CD8-positive, alpha-beta memory T cell (primary cell): ENCODE data around the gene RNGTT. TPM values are rescaled to one million over a fixed set of nuclear protein-coding genes. Genes with fewer than 3 reads are reported as not detected.
"Not testable (repeated sequence)": the region's sequence is repeated elsewhere in the genome, so short reads cannot be mapped to it uniquely, and the experiment has no call there.

Experiments
- CTCF ChIA-PET: fragments of 350-600 bp; sonication (Branson Sonifier 250); formaldehyde crosslinking; loops from one replicate; lab custom pipeline; 2021; ENCODE audit warnings: antibody characterized with exemption; lab: Charles Lee
- POLR2A ChIA-PET: fragments of 350-600 bp; sonication (Branson Sonifier 250); formaldehyde crosslinking; loops from one replicate; lab custom pipeline; 2021; ENCODE audit warnings: antibody characterized with exemption; lab: Charles Lee
- DNase-seq, 5 donors: peaks; one replicate each; pipeline versions ENCODE4 v3.0.0 to v3.0.0-alpha.2; 2020 to 2022; ENCODE audit warnings: mixed read lengths in 1 of 5
- H3K27ac ChIP-seq: one replicate; pipeline ENCODE4 v1.7.0; 2013; ENCODE audit warnings: low read depth, mild to moderate bottlenecking, low read length, moderate library complexity
- H3K27me3 ChIP-seq: 2 replicates; pipeline ENCODE4 v1.7.0; 2013; ENCODE audit warnings: low read length, mild to moderate bottlenecking; ENCODE audit not compliant: insufficient read depth, poor library complexity, severe bottlenecking
- H3K36me3 ChIP-seq: 2 replicates; pipeline ENCODE4 v1.7.0; 2013; ENCODE audit warnings: mild to moderate bottlenecking, low read length, moderate library complexity; ENCODE audit not compliant: insufficient read depth
- H3K4me1 ChIP-seq: 2 replicates; pipeline ENCODE4 v1.7.0; 2013; ENCODE audit warnings: mild to moderate bottlenecking, low read length, moderate library complexity; ENCODE audit not compliant: insufficient read depth
- H3K4me3 ChIP-seq: 2 replicates; pipeline ENCODE4 v1.7.0; 2013; ENCODE audit warnings: mild to moderate bottlenecking, low read length
- H3K9me3 ChIP-seq: 2 replicates; pipeline ENCODE4 v1.7.0; 2013; ENCODE audit warnings: mild to moderate bottlenecking, low read length
- H3K27ac Mint-ChIP-seq, 8 donors: one replicate each; pipeline ENCODE4 v1.8.0; 2020 to 2021; ENCODE audit warnings: mixed read lengths in 8 of 8, mild to moderate bottlenecking in 6 of 8, inconsistent platforms in 3 of 8, moderate library complexity in 3 of 8
- H3K27me3 Mint-ChIP-seq, 2 donors: one replicate each; pipeline ENCODE4 v1.8.0; 2020 to 2021; ENCODE audit warnings: mixed read lengths in 2 of 2, mild to moderate bottlenecking in 1 of 2, moderate library complexity in 1 of 2
- H3K36me3 Mint-ChIP-seq, 3 donors: one replicate each; pipeline ENCODE4 v1.8.0; 2020 to 2021; ENCODE audit warnings: mixed read lengths in 3 of 3, inconsistent platforms in 1 of 3, mild to moderate bottlenecking in 1 of 3
- H3K4me1 Mint-ChIP-seq, 3 donors: one replicate each; pipeline ENCODE4 v1.8.0; 2020 to 2021; ENCODE audit warnings: mixed read lengths in 3 of 3, inconsistent platforms in 1 of 3, mild to moderate bottlenecking in 1 of 3
- H3K4me3 Mint-ChIP-seq, 7 donors: one replicate each; pipeline ENCODE4 v1.8.0; 2020 to 2021; ENCODE audit warnings: mixed read lengths in 7 of 7, mild to moderate bottlenecking in 6 of 7, moderate library complexity in 4 of 7, inconsistent platforms in 2 of 7
- H3K9me3 Mint-ChIP-seq, 5 donors: one replicate each; pipeline ENCODE4 v1.8.0; 2020 to 2022; ENCODE audit warnings: mixed read lengths in 5 of 5, mild to moderate bottlenecking in 3 of 5, moderate library complexity in 2 of 5, inconsistent platforms in 1 of 5
- polyA plus RNA-seq: library from polyadenylated mRNA; unstranded; fragments of 300-500 nt; fragmentation: Illumina TruSeq; gene quantifications from one replicate; pipeline ENCODE4 v1.2.3, GENCODE V29; 2021
- total RNA-seq, 2 experiments: library from RNA; stranded (reverse); gene quantifications; one replicate each; pipeline ENCODE4 v1.2.3, GENCODE V29; 2021

RNGTT gene
- total and polyA plus RNA-seq, 3 experiments from 2014 or later = 16.0 to 22.3 (median 20.7) TPM

GRCh38 chr6:88726409-88726808, 237.0 kb downstream of the RNGTT start:
- peaks cover 21 to 39% (median 28%) of the 10 kb centered on the region in 3 donors for H3K4me1 Mint-ChIP-seq
- H3K4me3 Mint-ChIP-seq = not testable (repeated sequence)

GRCh38 chr6:88725111-88725975, 238.1 kb downstream of the RNGTT start:
- no peaks in the 10 kb centered on the region for H3K27me3 ChIP-seq
- H3K4me3 Mint-ChIP-seq = peak overlapping the region in 1 of 7 donors; percentile 16
- CTCF ChIA-PET = no interaction called here

More at GRCh38 chr6:88726409-88726808, 237.0 kb downstream of the RNGTT start:
- H3K27ac ChIP-seq, H3K9me3 ChIP-seq, H3K27ac Mint-ChIP-seq, H3K4me3 ChIP-seq, H3K4me1 ChIP-seq, CTCF ChIA-PET, DNase-seq, H3K27me3 ChIP-seq, H3K27me3 Mint-ChIP-seq, POLR2A ChIA-PET, H3K9me3 Mint-ChIP-seq, H3K36me3 ChIP-seq: not testable (repeated sequence)
- H3K36me3 Mint-ChIP-seq = peaks cover 20 to 22% (median 21%) of the 10 kb centered on the region in 3 donors

GRCh38 chr6:88722686-88723085, 240.7 kb downstream of the RNGTT start:
- Histone ChIP-seq H3K27ac (no peak overlapping the region), H3K36me3 (no peaks in the 10 kb centered on the region), H3K4me1 (no peaks in the 10 kb centered on the region), H3K27me3 (no peaks in the 10 kb centered on the region), H3K4me3 (no peak overlapping the region), H3K9me3 (no peaks in the 10 kb centered on the region)
- CTCF ChIA-PET = no interaction called here
- H3K36me3 Mint-ChIP-seq = peaks cover 4 to 12% (median 5%) of the 10 kb centered on the region in 3 donors
- no peak overlapping the region for H3K4me3 Mint-ChIP-seq
- no peaks in the 10 kb centered on the region for H3K9me3 Mint-ChIP-seq
- H3K4me1 Mint-ChIP-seq = peaks cover 17 to 23% (median 22%) of the 10 kb centered on the region in 3 donors
- DNase-seq = no peak
- POLR2A ChIA-PET = no interaction called here
- H3K27ac Mint-ChIP-seq = no peak overlapping the region
- peaks cover 0 to 1% of the 10 kb centered on the region in 2 donors for H3K27me3 Mint-ChIP-seq

More at GRCh38 chr6:88725111-88725975, 238.1 kb downstream of the RNGTT start:
- H3K4me1 Mint-ChIP-seq = peaks cover 20 to 29% (median 28%) of the 10 kb centered on the region in 3 donors
- H3K27ac Mint-ChIP-seq = peak overlapping the region in 4 of 8 donors; percentile 5 to 89 (median 45)
- H3K4me1 ChIP-seq = no peaks in the 10 kb centered on the region
- no peaks in the 10 kb centered on the region for H3K9me3 Mint-ChIP-seq
- POLR2A ChIA-PET = no interaction called here
- peaks cover 10 to 15% (median 13%) of the 10 kb centered on the region in 3 donors for H3K36me3 Mint-ChIP-seq
- H3K27ac ChIP-seq = no peak overlapping the region
- H3K4me3 ChIP-seq = no peak overlapping the region
- H3K27me3 Mint-ChIP-seq = no peaks in the 10 kb centered on the region
- H3K36me3 ChIP-seq = no peaks in the 10 kb centered on the region
- DNase-seq = no peak
- no peaks in the 10 kb centered on the region for H3K9me3 ChIP-seq

GRCh38 chr6:88716399-88716798, 247.0 kb downstream of the RNGTT start:
- CTCF ChIA-PET, H3K27ac Mint-ChIP-seq, H3K4me1 Mint-ChIP-seq, POLR2A ChIA-PET, DNase-seq, H3K9me3 ChIP-seq, H3K4me3 ChIP-seq, H3K27me3 ChIP-seq, H3K27me3 Mint-ChIP-seq, H3K4me1 ChIP-seq, H3K36me3 ChIP-seq, H3K9me3 Mint-ChIP-seq, H3K4me3 Mint-ChIP-seq, H3K27ac ChIP-seq: not testable (repeated sequence)
- peaks cover 14 to 18% (median 16%) of the 10 kb centered on the region in 3 donors for H3K36me3 Mint-ChIP-seq

GRCh38 chr6:88712243-88712936, 251.0 kb downstream of the RNGTT start:
- ChIA-PET CTCF (no interaction called here), POLR2A (no interaction called here)
- no peak overlapping the region for H3K4me3 ChIP-seq
- Mint-ChIP-seq H3K27ac (peak overlapping the region in 1 of 8 donors; percentile 9), H3K9me3 (peaks cover 0 to 4% (median 3%) of the 10 kb centered on the region in 5 donors), H3K4me3 (no peak overlapping the region), H3K4me1 (peaks cover 5% of the 10 kb centered on the region in 3 donors), H3K36me3 (peaks cover 11 to 16% (median 13%) of the 10 kb centered on the region in 3 donors), H3K27me3 (no peaks in the 10 kb centered on the region)
- no peak overlapping the region for H3K27ac ChIP-seq
- H3K4me1 ChIP-seq = no peaks in the 10 kb centered on the region
- no peaks in the 10 kb centered on the region for H3K9me3 ChIP-seq
- no peaks in the 10 kb centered on the region for H3K27me3 ChIP-seq
- no peak for DNase-seq
- no peaks in the 10 kb centered on the region for H3K36me3 ChIP-seq

- no peaks in the 10 kb centered on the region for H3K4me1 ChIP-seq
- Mint-ChIP-seq H3K4me3 (no peak overlapping the region), H3K27me3 (no peaks in the 10 kb centered on the region), H3K9me3 (no peaks in the 10 kb centered on the region), H3K36me3 (peaks cover 3 to 7% (median 6%) of the 10 kb centered on the region in 3 donors), H3K4me1 (peaks cover 7 to 11% (median 9%) of the 10 kb centered on the region in 3 donors), H3K27ac (no peak overlapping the region)
- H3K27me3 ChIP-seq = no peaks in the 10 kb centered on the region
- ChIA-PET POLR2A (no interaction called here), CTCF (no interaction called here)
- H3K4me3 ChIP-seq = no peak overlapping the region
- no peak overlapping the region for H3K27ac ChIP-seq
- DNase-seq = no peak
- H3K9me3 ChIP-seq = no peaks in the 10 kb centered on the region
- H3K36me3 ChIP-seq = no peaks in the 10 kb centered on the region
These were observed 253.6 kb downstream of the RNGTT start for GRCh38 chr6:88709819-88710246.

GRCh38 chr6:88708197-88708744, 255.1 kb downstream of the RNGTT start:
- Mint-ChIP-seq H3K4me3 (no peak overlapping the region), H3K27ac (peak overlapping the region in 4 of 8 donors; percentile 30 to 70 (median 36)), H3K4me1 (peaks cover 5 to 9% (median 5%) of the 10 kb centered on the region in 3 donors), H3K36me3 (peaks cover 1 to 6% (median 3%) of the 10 kb centered on the region in 3 donors), H3K9me3 (peaks cover 0 to under 1% (median 0%) of the 10 kb centered on the region in 5 donors), H3K27me3 (no peaks in the 10 kb centered on the region)
- CTCF ChIA-PET = no interaction called here
- no peaks in the 10 kb centered on the region for H3K4me1 ChIP-seq
- H3K27me3 ChIP-seq = no peaks in the 10 kb centered on the region
- POLR2A ChIA-PET = no interaction called here
- no peaks in the 10 kb centered on the region for H3K36me3 ChIP-seq
- no peaks in the 10 kb centered on the region for H3K9me3 ChIP-seq
- no peak overlapping the region for H3K4me3 ChIP-seq
- no peak for DNase-seq
- no peak overlapping the region for H3K27ac ChIP-seq
